ENCODE data around the gene GPR15LG.
"Not testable (repeated sequence)": the region's sequence is repeated elsewhere in the genome, so short reads cannot be mapped to it uniquely, and the experiment has no call there.

GPR15LG gene

GRCh38 chr10:84166620-84167288 is 6.8 kb upstream of the GPR15LG start:
- no peak for DNase-seq

DNA sequence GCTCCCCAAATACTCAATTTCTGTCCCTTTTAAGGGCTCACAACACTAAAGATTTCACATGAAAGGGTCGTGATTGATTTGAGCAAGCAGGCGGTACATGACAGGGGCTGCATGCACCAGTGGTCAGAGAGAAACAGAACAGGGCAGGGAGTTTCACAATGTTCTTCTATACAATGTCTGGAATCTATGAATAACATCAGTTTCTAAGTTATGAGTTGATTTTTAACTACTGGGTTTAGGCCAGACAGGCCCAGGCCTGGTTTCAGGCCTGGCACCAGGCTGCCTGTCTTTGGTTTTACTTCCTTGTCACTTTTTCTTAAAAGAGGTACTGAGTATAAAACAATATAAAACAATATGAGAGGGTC is 6.3 kb upstream of the GPR15LG start:
- not testable (repeated sequence) for DNase-seq

DNA sequence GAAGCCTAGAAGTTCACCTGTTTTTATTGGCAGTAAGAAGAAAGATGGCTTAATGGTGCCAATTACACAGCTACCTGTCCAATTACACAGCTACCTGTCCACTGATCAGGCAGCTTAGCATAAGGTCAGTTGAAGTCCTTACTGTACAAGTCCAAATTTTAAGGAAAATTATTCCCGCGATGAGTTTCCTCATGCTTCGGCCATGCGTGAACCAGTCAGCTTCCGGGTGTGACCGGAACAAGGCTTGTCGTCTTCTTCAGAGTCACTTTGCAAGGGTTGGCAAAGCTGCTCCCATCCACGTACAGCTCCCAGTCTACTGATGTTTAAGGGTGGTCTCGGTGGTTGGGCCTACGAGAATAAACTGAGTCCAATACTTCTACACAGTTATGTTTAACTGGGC is 5.2 kb upstream of the GPR15LG start:
- DNase-seq: not testable (repeated sequence)

DNA sequence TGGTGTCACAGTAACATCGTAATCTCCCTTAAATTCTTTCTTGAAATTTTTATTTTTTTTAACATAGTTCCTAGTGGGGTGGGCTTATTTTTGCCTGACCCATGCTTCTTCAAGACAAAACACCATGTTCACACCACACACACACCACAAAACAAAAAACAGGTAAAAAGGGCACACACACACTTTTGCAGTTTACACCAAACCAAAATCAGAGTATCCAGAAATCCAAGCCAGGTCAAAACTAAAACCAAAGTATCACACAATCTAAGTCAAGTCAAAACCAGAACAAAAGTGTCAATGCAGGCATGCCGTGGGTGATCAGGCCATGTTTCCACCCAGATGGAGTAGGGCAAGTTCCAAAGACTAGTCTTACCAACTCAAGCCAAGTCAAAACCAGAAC is 2.4 kb upstream of the GPR15LG start:
- not testable (repeated sequence) for DNase-seq

GRCh38 chr10:84171700-84172466 is 1.7 kb upstream of the GPR15LG start:
- not testable (repeated sequence) for DNase-seq

GRCh38 chr10:84172467-84173356 is 889 bp upstream of the GPR15LG start:
- no peak for DNase-seq

DNA sequence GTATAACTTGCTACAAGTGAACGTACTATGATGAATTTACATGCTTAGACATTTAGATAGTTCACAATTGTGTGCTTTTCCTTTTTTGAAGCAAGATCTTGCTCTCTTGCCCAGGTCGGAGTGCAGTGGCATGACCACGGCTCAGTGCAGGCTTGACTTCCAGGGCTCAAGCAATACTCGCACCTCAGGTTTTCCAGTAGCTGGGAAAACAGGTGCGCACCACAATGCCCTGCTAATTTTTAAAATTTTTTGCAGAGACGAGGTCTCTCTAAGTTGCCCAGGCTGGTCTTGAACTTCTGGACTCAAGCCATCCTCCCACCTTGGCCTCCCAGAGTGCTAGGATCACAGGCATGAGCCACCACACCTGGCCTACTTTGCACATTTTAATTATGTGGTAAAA is 1.8 kb downstream of the GPR15LG start:
- no peak for DNase-seq

DNA sequence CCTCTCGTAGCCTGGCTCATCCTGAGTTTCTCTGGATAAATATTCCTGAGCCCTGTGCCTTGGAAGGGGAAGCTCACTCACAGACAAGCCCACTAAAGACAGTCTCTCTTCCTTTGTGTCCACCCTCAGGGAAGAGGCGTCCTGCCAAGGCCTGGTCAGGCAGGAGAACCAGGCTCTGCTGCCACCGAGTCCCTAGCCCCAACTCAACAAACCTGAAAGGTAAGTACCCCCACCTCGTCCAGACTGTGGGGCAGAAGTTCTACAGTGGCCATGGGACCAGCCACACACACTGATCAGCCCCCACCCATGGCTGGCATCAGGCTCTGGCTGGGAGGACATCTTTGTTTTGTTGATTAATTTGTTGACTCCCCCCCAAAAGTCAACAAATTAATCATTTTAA is 2.8 kb downstream of the GPR15LG start:
- DNase-seq: no peak

- DNase-seq: no peak
Measured at GRCh38 chr10:84176836-84177474, 3.4 kb downstream of the GPR15LG start.

DNA sequence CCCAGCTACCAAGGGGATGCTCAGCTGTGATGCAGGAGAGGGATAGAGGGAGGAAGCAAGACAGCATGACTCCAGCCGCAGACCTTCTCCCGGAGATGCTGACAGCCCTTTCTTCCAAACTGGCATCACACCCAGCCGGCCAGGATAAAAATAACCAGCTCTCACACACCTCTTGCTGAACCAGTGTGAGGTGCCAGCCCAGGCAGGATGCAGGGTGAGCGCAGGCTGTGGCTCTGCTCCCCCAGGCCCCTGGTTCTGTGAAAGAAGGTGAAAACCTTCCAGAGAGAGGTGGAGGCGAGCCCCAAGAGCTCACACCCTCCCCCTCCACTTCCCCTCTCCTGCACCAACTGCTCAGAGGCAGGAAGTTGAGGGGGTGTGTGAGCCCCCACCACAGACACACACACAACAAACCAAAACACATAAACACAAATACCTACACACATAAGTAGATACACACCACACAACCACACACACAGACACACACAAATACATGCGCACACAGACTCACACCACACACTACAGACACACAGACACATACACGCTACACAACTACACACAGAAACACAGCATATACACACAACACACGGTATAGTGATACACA is 4.0 kb downstream of the GPR15LG start:
- no peak for DNase-seq

DNA sequence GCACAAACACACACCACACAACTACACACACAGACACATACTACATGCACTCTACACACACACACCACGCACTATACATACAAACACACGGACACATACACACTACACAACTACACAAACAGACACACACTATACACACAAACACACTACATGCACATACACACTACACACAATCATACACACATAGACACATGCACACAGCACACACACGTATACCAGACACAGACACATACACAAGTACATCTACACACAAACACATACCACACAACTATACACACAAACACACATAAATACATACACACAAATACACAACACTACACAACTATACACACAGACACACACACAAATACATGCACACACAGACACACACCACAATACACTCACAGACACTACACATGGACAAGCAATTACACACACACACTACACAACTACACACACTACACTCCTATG is 4.6 kb downstream of the GPR15LG start:
- no peak for DNase-seq

- DNase-seq: no peak
Measured at GRCh38 chr10:84179059-84179710, 5.6 kb downstream of the GPR15LG start.

GRCh38 chr10:84180386-84180785 is 6.8 kb downstream of the GPR15LG start:
- DNase-seq: not testable (repeated sequence)

DNA sequence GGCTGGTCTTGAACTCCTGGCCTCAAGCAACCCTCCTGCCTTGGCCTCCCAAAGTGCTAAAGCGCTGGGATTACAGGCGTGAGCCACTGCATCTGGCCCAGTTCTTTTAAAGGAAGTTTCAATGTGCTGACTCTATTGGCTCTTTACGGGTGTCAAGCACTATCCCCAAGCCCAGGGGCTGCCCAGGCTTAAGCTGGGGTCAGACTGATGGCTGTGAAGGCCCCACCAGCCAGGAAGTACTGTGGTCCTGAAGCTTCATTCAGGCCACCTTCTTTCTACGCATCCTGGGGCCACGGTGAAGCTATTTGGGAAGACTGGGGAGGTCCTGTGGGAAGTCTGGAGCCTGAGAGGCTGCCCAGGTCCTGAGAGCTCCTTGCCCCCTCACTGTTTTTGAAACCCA is 8.0 kb downstream of the GPR15LG start:
- DNase-seq: no peak

DNA sequence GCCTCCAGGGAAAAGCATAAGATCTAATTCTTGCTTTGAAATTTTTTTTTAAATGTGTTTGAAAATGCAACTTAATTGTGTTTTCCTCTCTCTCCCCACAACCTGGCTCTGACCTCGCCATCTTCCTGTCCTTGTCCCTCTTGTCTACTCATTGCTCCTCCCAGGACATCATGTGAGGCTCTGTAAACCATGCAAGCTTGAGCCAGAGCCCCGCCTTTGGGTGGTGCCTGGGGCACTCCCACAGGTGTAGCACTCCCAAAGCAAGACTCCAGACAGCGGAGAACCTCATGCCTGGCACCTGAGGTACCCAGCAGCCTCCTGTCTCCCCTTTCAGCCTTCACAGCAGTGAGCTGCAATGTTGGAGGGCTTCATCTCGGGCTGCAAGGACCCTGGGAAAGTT is 10.9 kb downstream of the GPR15LG start:
- DNase-seq: no peak

GRCh38 chr10:84185526-84186175 is 12.1 kb downstream of the GPR15LG start:
- no peak for DNase-seq

DNA sequence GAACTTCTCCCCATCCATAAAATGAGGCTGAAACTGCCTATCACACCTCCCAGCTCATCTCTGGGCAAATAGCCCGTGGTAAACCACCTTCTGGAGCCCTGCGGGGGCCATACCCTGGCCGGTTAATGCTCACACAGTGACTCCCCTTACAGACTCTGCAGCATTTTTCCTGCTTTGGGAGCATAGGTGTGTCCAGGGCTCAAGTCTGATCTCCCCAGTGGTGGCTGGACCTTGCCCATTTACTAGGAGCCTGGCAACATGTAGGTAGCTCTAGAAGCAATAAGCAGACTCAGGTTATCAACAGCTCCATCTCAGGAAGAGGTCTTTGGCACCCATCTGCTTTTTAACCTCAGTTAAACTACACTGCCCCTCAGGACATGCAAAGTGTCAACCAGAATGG is 15.2 kb downstream of the GPR15LG start:
- DNase-seq: no peak

DNA sequence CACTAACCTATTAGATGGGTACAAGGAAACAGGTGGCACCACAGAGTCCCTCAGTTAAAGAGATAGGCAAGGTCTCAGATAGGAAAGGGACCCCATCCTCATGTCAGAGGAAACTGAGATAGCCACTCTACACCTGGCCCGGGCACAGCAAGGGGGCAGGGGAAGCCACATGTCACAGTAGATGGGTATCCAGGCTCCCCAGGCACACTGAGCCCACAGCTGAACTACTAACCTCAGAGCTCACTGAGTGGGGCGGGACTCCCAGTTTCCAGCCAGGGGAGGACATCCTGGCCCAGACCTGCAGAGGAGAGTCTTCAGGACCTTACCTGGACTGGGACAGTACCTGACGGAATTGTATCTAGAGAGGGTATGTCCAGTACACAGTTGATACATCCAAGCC is 17.0 kb downstream of the GPR15LG start:
- DNase-seq: no peak

DNA sequence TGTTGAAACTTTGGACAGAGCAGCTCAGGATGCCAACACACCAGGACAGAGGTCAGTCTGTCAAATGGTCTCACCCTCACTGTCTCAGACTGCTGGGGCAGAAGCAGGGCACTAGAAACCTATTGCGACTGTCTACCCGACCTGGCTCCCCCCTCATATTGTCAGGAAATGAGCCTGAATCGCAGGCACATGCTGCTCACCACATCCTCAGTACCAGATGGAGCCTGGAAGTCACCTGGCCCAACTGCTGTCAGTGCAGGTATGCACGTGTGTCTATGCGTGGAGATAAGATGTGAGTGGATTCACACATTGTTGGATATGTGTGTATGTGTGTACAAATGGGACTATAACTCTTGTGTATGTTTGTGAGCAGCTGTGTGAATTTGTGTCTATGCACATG is 17.5 kb downstream of the GPR15LG start:
- DNase-seq: no peak

DNA sequence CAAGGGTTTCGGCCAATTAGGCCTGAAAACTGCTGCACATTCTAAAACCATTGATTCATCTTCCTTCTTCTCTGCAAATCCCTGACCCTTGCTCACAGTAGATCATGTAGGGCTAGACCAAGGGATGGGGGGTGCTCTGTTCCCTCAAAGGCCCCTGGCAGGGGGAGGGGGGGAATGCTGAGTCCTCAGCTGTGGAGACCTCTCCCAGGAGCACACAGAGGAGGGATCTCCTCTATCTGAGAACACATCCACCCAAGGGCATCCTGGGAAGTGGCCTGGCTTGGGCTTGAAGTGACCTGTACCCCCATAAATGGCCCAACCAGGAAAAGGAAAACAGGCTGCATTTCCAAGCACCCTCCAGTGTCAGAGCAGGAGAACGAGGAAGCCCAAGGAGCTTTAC is 19.7 kb downstream of the GPR15LG start:
- no peak for DNase-seq

GRCh38 chr10:84193846-84194423 is 20.3 kb downstream of the GPR15LG start:
- no peak for DNase-seq

Data from activated CD4-positive, alpha-beta T cell treated with anti-CD3 and anti-CD28 coated beads, Interleukin-2, amount 50 U/mL, for 1 hour (primary cell).